H1 (cell line): ENCODE measurements around the gene PLVAP. TPM values are rescaled to one million over a fixed set of nuclear protein-coding genes. Genes with fewer than 3 reads are reported as not detected.

Experiments
- GTF2F1 ChIP-seq: IDR thresholded peaks from 2 replicates; pipeline ENCODE4 v1.6.1; 2012; ENCODE audit warnings: low read depth, low read length, improper control_type of control experiment, borderline replicate concordance
- JUND ChIP-seq: IDR thresholded peaks from 2 replicates; pipeline ENCODE4 v1.6.1; 2011; ENCODE audit warnings: mild to moderate bottlenecking, improper control_type of control experiment, low read length
- MAX ChIP-seq: IDR thresholded peaks from 2 replicates; pipeline ENCODE4 v1.6.1; 2012; ENCODE audit warnings: inconsistent platforms
- PHF8 ChIP-seq: fragments of 200-600 bp; sonication (generic); conservative IDR thresholded peaks from 2 replicates; pipeline ENCODE4 v1.7.1; 2012; ENCODE audit warnings: low read depth, mild to moderate bottlenecking, inconsistent platforms, low read length, moderate library complexity
- POLR2A ChIP-seq, 2 experiments: IDR thresholded peaks; 1 replicate in 1 of 2; 2 replicates in 1 of 2; pipeline ENCODE4 v1.6.1; 2011; ENCODE audit warnings: low read depth in 2 of 2, low read length in 2 of 2, mild to moderate bottlenecking in 2 of 2; ENCODE audit errors: control extremely low read depth in 1 of 2
- POLR2AphosphoS5 ChIP-seq: IDR thresholded peaks from 2 replicates; pipeline ENCODE4 v1.6.1; 2011; ENCODE audit warnings: low read depth, low read length
- SIN3A ChIP-seq, 2 experiments: IDR thresholded peaks in 1 of 2; conservative IDR thresholded peaks in 1 of 2; 2 replicates each; pipeline ENCODE4 v1.6.1; 2011 to 2012; ENCODE audit warnings: low read length in 2 of 2, improper control_type of control experiment in 1 of 2, low read depth in 1 of 2, mild to moderate bottlenecking in 1 of 2
- SIRT6 ChIP-seq: IDR thresholded peaks from one replicate; pipeline ENCODE4 v1.7.1; 2012; ENCODE audit warnings: low read length, inconsistent platforms
- YY1 ChIP-seq: IDR thresholded peaks from 2 replicates; pipeline ENCODE4 v1.6.1; 2011; ENCODE audit warnings: low read depth, mild to moderate bottlenecking, low read length
- polyA plus RNA-seq, 7 experiments: library from polyadenylated mRNA; depleted of rRNA in 3 of 7; stranded (reverse) in 5 of 7; unstranded in 2 of 7; fragments of >200 nt in 5 of 7; fragments of 200-250 nt in 2 of 7; gene quantifications; 1 replicate in 5 of 7; 2 replicates in 1 of 7; 4 replicates in 1 of 7; pipeline versions ENCODE4 v1.2.1 to v1.2.3, GENCODE V29; 2011 to 2013; ENCODE audit warnings: missing spikeins in 2 of 7, mixed read lengths in 2 of 7
- total RNA-seq: library from RNA; stranded (reverse); fragmentation: NEBNext Ultra II Directional; extraction: Animal tissue kit (Norgen Biotek cat#: 25700); gene quantifications from 2 replicates; pipeline ENCODE4 v1.2.1, GENCODE V29; 2021

PLVAP gene
- total and polyA plus RNA-seq, 2 of the 8 experiments (the other 6 are each of a cell fraction or from before 2014, with no cell fraction given) = 0.32 TPM; not detected in 1

DNA sequence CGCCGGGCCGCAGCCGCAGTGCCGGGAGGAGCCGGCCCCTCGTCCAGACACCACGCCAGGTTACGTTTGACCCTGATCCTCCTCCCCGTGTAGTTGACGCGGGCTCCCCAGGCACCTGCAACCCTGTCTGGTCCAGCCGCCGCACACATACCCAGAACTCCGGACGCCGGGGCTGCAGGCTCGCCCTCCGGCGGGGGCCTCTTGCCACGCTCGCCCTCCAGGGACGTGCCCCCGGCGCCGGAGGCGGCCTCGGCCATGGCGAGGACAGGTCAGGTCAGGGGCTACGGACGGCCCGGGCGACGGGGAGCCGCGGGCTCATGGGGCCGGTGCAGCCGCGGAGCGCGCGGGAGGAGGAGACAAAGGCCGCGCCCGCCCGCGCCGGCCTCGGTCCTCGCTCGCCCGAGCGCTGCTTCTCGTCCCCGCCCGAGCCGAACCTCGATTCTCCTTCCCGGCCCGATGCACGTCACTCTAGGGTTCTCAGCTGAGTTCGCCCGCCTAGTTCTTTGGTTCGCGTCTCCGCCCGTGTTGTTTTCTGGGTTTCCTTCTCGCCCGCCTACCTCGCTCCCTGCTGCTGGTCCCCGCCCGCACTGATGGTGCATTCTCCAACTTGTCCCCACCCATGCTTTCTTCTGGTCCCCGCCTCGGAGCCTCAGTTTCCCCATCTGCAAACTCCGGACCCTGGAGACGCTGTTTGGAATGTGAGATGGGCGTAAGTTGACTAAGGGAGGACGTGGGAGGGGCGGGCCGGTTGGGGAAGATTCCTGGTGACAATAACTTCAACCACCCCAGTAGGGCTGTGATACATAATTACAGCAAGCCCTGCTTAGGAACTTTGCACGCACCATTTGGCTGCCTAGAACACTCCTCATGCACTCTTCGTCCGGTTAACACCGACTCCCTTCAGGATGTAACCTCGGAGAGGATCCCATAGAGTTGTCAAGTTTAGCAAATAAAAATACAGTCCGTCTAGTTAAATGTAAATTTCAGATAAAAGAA is 42.4 kb downstream of the PLVAP start, which contains the start of gene ANO8 (continued):
- TF ChIP-seq SIN3A (conservative IDR thresholded peaks at IDR 0.05 in 1 of 2, IDR thresholded peaks at IDR 0.05 in 1 of 2; ENCODE audit: low read depth in 1 of 2, low read length in 2 of 2) (peak in 1 of 2 experiments; percentile 94; a peak in 1 of 4 replicates), SIRT6 (no peak), POLR2A (IDR thresholded peaks at IDR 0.05; ENCODE audit: control extremely low read depth in 1 of 2, low read depth in 2 of 2, low read length in 2 of 2) (peak in 1 of 2 experiments; percentile 54; a peak in 1 of 3 replicates), GTF2F1 (peak; percentile 66; the same call in 1 of the 2 replicates), YY1 (0 out of 2 replicates have a peak, but pooled peaks have one; percentile 19), JUND (peak; percentile 50; the same call in 1 of the 2 replicates), MAX (peak; percentile 62), PHF8 (peak; percentile 65; the same call in 1 of the 2 replicates), POLR2AphosphoS5 (peak; percentile 26; the same call in 1 of the 2 replicates)
